DMS153 treated with DMSO at 0.1 percent for 48 hours (cell line): ENCODE results near the gene DNASE2.
"Not testable (repeated sequence)": the region's sequence is repeated elsewhere in the genome, so short reads cannot be mapped to it uniquely, and the experiment has no call there.

ENCODE experiments used
- DNase-seq: peaks from one replicate; lab custom pipeline; 2025; ENCODE audit not compliant: unreplicated experiment; lab: John Stamatoyannopoulos, UW

DNASE2 gene

GRCh38 chr19:12881172-12881808, at the start of gene DNASE2:
TSS of gene DNASE2 (minus strand) at chr19:12881449. CDS start at chr19:12881375, 74 bp downstream.
- peak; percentile 94 for DNase-seq

- no peak for DNase-seq
Observed at GRCh38 chr19:12930002-12930645, 48.9 kb upstream of the DNASE2 start.

- DNase-seq = no peak
Observed at GRCh38 chr19:12924621-12925310, 43.5 kb upstream of the DNASE2 start.

GRCh38 chr19:12922959-12923358, 41.7 kb upstream of the DNASE2 start:
- DNase-seq = no peak

- no peak for DNase-seq
Observed at GRCh38 chr19:12921047-12921446, 39.8 kb upstream of the DNASE2 start.

GRCh38 chr19:12918253-12918652, 37.0 kb upstream of the DNASE2 start:
- DNase-seq = no peak

GRCh38 chr19:12915860-12916259, 34.6 kb upstream of the DNASE2 start:
- DNase-seq = not testable (repeated sequence)

GRCh38 chr19:12913851-12914690, 32.8 kb upstream of the DNASE2 start:
- peak; percentile 42 for DNase-seq

GRCh38 chr19:12913011-12913561, 31.8 kb upstream of the DNASE2 start:
- DNase-seq = peak; percentile 95

- DNase-seq = peak; percentile 88
Observed at GRCh38 chr19:12912571-12912970, 31.3 kb upstream of the DNASE2 start.

- DNase-seq = no peak
Observed at GRCh38 chr19:12907166-12907565, 25.9 kb upstream of the DNASE2 start.

GRCh38 chr19:12899891-12900518, 18.8 kb upstream of the DNASE2 start:
- no peak for DNase-seq

- DNase-seq = no peak
Observed at GRCh38 chr19:12896460-12896859, 15.2 kb upstream of the DNASE2 start.

- DNase-seq = no peak
Observed at GRCh38 chr19:12893582-12893981, 12.3 kb upstream of the DNASE2 start.

- DNase-seq = no peak
Observed at GRCh38 chr19:12891553-12892021, 10.3 kb upstream of the DNASE2 start.

- DNase-seq = peak; percentile 97
Observed at GRCh38 chr19:12890787-12891552, 9.7 kb upstream of the DNASE2 start, which contains the start of gene GCDH. TSS of gene GCDH (plus strand) at chr19:12891160. CDS start at chr19:12891305, 145 bp downstream.

GRCh38 chr19:12890299-12890786, 9.1 kb upstream of the DNASE2 start:
- not testable (repeated sequence) for DNase-seq

- no peak for DNase-seq
Observed at GRCh38 chr19:12888006-12888603, 6.9 kb upstream of the DNASE2 start.
